HG02885 (cell line): Measurements from ENCODE around the gene ZC3H12D.
"Not testable (repeated sequence)": the region's sequence is repeated elsewhere in the genome, so short reads cannot be mapped to it uniquely, and the experiment has no call there.

Experiments used
- ATAC-seq: cut with Tn5 transposase; IDR thresholded peaks from one replicate; pipeline ENCODE4 v1.9.1; 2021; ENCODE audit warnings: mild to moderate bottlenecking; ENCODE audit not compliant: unreplicated experiment, poor library complexity

Gene ZC3H12D

DNA sequence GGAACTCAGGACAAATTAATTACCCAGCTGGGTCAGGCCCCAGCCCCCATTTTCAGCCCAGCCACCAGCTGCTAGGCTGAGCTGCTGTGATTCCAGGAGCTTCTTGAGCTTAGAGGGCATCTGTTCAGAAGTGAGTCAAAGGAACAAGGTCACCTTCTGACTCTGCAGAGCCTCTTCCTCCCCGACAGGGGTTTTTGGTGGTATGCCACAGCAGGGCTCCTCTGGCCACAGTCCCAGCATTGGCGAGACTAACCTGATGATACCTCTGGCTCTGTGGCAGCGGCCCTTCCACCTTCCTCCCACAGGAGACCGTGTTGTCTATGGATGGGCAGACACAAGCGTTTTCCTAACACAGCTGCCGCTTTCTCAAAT lies 39.7 kb downstream of the ZC3H12D start:
- no peak for ATAC-seq

DNA sequence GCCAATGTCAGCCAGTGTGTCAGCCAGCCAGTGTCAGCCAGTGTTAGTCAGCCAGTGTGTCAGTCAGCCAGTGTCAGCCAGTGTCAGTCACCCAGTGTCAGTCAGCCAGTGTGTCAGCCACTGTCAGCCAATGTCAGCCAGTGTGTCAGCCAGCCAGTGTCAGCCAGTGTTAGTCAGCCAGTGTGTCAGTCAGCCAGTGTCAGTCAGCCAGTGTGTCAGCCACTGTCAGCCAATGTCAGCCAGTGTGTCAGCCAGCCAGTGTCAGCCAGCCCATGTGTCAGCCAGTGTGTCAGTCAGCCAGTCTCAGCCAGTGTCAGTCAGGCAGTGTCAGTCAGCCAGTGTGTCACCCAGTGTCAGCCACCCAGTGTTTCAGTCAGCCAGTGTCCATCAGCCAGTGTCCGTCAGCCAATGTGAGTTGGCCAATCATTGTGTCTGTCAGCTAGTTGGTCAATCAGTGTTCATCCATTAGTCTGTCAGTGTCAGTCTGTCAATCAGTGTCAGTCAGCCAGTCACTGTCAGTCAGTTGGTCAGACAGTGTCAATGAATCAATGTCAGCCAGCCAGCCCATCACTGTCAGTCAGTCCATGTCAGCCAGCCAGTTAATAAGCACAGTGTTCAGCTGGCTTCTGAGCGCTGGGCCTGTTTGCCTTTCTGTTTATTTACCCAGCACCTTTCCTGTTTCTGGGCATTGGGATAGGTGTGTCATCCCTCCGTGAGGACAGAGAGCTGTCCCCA lies 40.3 kb downstream of the ZC3H12D start:
- not testable (repeated sequence) for ATAC-seq

DNA sequence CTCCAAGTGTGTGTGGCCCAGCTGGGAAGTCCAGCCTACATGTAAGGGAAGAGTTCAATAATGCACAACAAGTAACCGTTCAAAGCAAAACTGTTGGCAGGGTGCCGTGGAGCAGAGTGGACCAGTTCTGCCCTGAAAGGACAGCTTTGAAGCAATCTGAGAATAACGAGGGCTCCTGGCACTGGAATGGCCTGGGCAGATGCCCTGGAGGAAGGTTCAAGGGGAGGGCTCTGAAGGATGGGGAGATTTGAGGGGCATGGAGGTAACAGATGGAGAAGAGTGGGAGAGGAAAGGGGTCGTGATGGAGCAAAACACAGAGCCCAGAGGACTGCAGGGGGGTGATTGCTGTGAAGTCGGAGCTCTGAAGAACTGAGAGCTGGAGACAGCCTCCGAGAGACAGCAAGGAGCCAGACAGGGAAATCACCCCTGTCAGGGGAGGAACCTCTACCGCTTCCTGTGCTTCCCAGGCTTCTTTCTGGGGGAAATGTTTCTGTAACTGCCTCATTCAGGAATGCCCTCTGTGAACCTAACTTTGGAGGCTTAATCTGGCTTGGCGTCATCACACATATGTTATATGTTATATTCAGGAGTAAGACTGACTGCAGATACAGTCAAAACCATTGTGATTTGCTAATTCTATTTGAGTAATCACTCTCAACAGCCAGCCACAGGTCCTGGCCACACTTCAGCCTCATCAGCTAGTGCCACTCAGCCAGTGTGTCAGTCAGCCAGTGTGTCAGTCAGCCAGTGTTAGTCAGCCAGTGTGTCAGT lies 41.2 kb downstream of the ZC3H12D start:
- no peak for ATAC-seq

DNA sequence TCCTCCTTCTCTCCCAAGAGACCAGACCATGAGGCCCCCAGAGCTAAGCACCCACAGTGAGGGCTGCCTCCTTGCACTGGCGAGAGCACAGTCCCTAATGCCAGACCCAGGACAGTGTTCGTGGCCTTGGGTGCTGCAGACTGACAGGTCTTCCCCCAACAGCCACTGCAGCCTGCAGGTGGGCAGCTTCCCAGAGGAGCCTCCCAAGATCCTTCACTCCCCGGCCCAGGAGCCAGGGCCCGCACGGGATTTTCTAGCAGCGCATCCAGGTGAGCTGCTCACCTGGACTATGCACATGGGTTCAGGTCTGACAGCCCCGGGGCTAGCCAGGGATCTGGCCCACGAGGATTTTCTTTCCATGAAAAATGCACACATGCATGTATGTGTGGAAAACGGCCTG lies 43.1 kb downstream of the ZC3H12D start:
- ATAC-seq, result no peak

GRCh38 chr6:149440735-149441671 lies 43.8 kb downstream of the ZC3H12D start:
- ATAC-seq, result no peak

DNA sequence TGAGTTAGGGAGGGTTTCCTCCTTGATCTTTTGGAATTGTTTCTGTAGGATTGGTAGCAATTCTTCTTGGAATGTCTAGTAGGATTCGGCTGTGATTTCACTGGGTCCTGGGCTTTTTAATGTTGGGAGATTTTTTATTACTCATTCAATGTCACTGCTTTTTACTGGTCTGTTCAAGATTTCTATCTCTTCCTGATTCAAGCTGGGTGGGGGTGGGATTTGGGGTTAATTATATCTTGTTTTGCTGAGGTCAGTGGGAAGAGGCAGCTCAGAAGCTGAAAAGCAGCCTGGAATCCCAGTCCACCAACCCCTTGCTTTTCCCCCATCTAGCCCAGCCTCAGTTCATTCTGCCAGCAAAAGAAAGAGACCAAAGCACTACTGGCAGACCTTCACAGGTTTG lies 45.2 kb downstream of the ZC3H12D start:
- no peak for ATAC-seq

GRCh38 chr6:149438855-149439254 lies 46.0 kb downstream of the ZC3H12D start:
- peak; percentile 56 for ATAC-seq

GRCh38 chr6:149437212-149437611 lies 47.6 kb downstream of the ZC3H12D start:
- no peak for ATAC-seq

GRCh38 chr6:149436647-149437046 lies 48.2 kb downstream of the ZC3H12D start:
- no peak for ATAC-seq

GRCh38 chr6:149435919-149436586 lies 48.8 kb downstream of the ZC3H12D start:
- ATAC-seq, result no peak

DNA sequence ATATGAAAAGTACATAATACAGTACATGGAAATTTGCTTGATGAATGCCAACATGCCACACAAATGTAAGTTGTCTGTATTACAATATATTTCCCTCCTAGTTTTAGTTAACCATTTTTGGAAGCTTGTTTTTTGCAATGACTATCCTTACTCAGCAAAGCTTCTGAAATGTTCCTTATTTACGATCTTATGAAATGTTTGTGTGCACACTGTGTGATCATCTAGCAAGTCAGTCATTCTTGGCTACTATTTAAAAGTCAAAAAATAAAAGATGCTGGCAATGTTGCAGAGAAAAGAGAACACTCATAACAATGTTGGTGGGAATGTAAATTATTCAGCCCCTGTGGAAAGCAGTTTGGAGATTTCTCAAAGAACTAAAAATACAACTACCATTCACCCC lies 50.9 kb downstream of the ZC3H12D start:
- no peak for ATAC-seq

GRCh38 chr6:149433405-149433804 lies 51.4 kb downstream of the ZC3H12D start:
- no peak for ATAC-seq

DNA sequence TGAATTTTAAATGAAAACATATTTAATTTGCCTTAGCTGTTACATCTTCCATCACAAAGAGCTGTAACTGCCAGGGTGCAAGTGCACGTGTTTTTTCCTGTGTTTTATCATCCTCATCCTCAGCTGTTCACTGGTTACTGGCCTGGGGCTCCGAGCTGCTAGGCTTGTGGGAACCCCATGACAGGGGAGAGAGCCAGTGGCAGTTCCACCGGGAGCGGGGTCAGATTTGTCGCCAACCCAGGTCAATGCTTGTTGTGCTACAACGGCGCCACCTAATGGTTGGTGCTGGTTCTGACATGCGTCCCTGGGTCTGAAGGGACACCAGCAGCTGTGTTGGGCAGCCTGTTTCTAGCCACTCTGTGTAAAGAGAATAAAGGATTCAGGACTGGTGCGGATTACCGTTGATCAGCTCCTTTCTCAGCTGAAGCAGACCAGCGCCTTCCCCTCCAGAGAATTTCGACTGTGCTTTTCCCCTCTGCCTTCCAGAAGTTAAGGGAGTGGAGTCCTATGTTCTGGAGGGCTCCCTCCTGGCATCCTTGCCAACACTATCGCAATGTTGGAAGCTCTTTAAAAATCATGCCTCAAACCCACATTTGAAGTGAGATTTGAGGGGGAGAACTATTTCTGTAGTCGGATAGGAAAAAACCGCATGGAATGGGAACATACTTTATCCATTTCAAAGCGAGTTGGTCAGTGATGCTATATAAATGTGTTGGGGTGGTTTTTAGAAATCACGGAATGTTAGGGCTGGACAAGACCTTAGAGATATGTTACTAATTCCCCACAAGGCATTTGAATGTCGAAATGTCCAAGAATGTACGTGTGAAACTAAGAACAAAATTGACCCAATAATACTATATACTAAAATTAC lies 52.7 kb downstream of the ZC3H12D start:
- peak; percentile 91 for ATAC-seq

DNA sequence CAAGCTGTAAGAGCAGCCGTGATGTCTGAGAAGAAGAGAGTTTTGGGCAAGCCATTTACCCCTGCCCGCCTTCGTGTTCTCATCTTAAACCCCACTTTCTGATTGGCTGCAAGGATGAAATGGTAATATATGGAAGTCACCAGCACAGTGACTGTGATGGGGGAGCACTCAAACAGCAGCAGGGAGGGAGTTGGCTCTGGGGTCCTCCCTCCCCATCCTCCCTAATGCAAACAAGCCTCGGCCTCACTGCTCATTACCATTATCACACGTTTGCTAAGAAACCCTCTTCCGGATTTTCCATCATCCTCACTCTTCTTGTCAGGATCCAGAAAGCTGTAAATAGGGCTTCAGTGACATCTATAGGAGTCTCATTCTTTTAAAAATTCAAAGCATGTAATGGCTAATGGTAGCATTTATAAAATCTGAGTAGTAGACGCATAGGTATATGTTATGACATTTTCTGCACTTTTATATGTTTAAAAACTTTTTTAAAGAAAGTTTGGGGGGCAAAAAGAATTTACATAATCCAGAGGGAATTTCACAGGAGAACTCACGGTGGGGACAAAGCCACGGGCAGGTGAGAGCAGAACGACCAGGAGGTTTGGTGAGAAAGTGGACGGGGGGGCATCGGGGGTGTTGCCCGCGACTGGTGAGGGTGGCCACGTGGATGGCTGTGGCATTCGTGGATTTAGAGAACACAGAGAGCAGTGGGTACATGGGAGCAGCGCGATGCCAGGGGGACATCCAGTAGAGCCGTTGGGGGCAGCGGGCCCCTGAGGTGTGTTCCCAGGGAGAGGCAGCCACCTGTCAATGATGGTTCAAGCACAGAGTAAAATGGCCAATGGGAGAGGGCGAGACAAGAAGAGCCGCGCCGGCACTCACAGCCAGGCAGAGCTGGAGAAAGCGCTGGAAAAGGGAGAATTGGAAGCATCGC lies 55.1 kb downstream of the ZC3H12D start:
- ATAC-seq, result no peak

- ATAC-seq, result no peak
These were observed 56.2 kb downstream of the ZC3H12D start for GRCh38 chr6:149428606-149429005.

DNA sequence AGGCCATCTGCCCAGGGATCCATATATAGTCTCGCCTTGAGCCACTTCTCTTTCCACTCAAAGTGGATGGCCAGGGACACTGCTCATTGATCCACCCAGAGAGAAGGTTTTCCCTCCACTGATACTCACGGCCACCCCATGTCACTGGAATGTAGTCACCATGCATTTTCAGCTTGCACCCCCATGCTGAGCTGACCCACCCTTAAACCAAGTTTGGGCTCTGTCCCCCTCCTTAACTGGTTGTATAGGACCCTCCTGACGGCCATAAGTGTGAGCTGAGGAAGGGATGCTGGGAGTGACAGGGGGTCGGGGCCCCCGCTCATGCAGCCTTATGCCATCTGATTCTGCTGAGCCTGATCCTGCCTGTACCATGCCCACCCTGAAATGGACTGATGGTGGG lies 59.1 kb downstream of the ZC3H12D start:
- no peak for ATAC-seq

GRCh38 chr6:149425224-149425623 lies 59.6 kb downstream of the ZC3H12D start:
- ATAC-seq, result no peak

DNA sequence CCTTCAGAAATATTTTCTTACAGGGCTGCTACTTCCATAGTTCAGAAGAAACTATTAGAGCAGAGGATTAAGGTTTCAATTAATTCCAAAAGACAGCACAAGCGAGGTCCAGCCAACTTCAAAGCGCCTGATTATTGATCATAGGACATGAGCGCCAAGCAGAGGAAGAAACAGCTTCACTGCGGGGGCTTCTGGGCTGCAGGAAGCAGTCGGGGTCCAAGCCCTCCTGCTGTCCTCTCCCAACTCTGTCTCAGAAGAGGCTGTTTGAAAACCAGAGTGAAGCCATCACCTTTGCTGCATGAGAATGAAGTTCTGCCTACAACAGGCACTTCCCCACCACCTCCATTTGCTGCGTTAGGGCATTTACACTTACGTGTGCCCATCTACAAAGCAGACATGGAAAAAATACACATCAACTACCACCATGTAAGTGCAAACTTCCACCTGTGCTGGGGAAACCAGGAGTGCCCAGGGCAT lies 60.8 kb downstream of the ZC3H12D start:
- no peak for ATAC-seq
